Neuronal stem cell (in vitro differentiated cells): Measurements from ENCODE around the gene EGLN2.

Source experiments
- DNase-seq: peaks from one replicate; pipeline ENCODE4 v3.0.0-alpha.2; 2013; ENCODE audit warnings: low spot score
- H2AFZ ChIP-seq: one replicate; pipeline ENCODE4 v1.6.1; 2013; ENCODE audit warnings: mild to moderate bottlenecking, low read length, inconsistent platforms
- H2AK5ac ChIP-seq: 2 replicates; pipeline ENCODE4 v1.6.1; 2013; ENCODE audit warnings: low read depth, mild to moderate bottlenecking, inconsistent platforms, low read length, moderate library complexity, mixed read lengths
- H2BK120ac ChIP-seq: 2 replicates; pipeline ENCODE4 v1.6.1; 2013; ENCODE audit warnings: low read depth, mild to moderate bottlenecking, inconsistent platforms, low read length, moderate library complexity, mixed read lengths
- H2BK12ac ChIP-seq: one replicate; pipeline ENCODE4 v1.6.1; 2013; ENCODE audit warnings: low read length, inconsistent platforms
- H2BK15ac ChIP-seq: 2 replicates; pipeline ENCODE4 v1.6.1; 2013; ENCODE audit warnings: mild to moderate bottlenecking, low read length, inconsistent platforms, mixed read lengths
- H2BK5ac ChIP-seq: one replicate; pipeline ENCODE4 v1.6.1; 2013; ENCODE audit warnings: inconsistent platforms, mild to moderate bottlenecking, low read length, moderate library complexity
- H3K14ac ChIP-seq: one replicate; pipeline ENCODE4 v1.6.1; 2013; ENCODE audit warnings: low read length, inconsistent platforms
- H3K18ac ChIP-seq: 2 replicates; pipeline ENCODE4 v1.6.1; 2013; ENCODE audit warnings: low read length, inconsistent platforms
- H3K23ac ChIP-seq: 2 replicates; pipeline ENCODE4 v1.6.1; 2013; ENCODE audit warnings: low read depth, mild to moderate bottlenecking, mixed read lengths, low read length, inconsistent platforms; ENCODE audit not compliant: poor library complexity
- H3K27ac ChIP-seq: replicated peaks from 3 replicates; pipeline ENCODE4 v1.5.1; 2013; ENCODE audit warnings: low read length, inconsistent platforms
- H3K27me3 ChIP-seq, 3 experiments: 2 replicates each; pipeline ENCODE4 v1.6.1; 2013; ENCODE audit warnings: low read length in 3 of 3, mild to moderate bottlenecking in 2 of 3, inconsistent platforms in 1 of 3, low read depth in 1 of 3, mixed read lengths in 1 of 3, moderate library complexity in 1 of 3; ENCODE audit not compliant: control insufficient read depth in 3 of 3, insufficient read depth in 3 of 3
- H3K36me3 ChIP-seq, 2 donors: replicated peaks in 1 of 2; 2 replicates each; pipeline ENCODE4 v1.6.1; 2013; ENCODE audit warnings: low read length in 2 of 2; ENCODE audit not compliant: control insufficient read depth in 2 of 2, insufficient read depth in 2 of 2
- H3K4ac ChIP-seq: 2 replicates; pipeline ENCODE4 v1.6.1; 2013; ENCODE audit warnings: inconsistent platforms, mild to moderate bottlenecking, low read length, moderate library complexity
- H3K4me1 ChIP-seq, 2 donors: 1 replicate in 1 of 2; 2 replicates in 1 of 2; pipeline ENCODE4 v1.6.1; 2013; ENCODE audit warnings: low read length in 2 of 2, low read depth in 1 of 2; ENCODE audit not compliant: control insufficient read depth in 2 of 2, insufficient read depth in 1 of 2
- H3K4me2 ChIP-seq: one replicate; pipeline ENCODE4 v1.6.1; 2013; ENCODE audit warnings: mild to moderate bottlenecking, low read length, inconsistent platforms; ENCODE audit not compliant: insufficient read depth, poor library complexity, severe bottlenecking
- H3K4me3 ChIP-seq, 2 donors: 2 replicates each; pipeline ENCODE4 v1.5.1; 2013; ENCODE audit warnings: low read length in 2 of 2, mild to moderate bottlenecking in 2 of 2, inconsistent platforms in 1 of 2, moderate library complexity in 1 of 2
- H3K79me1 ChIP-seq: one replicate; pipeline ENCODE4 v1.6.1; 2013; ENCODE audit warnings: low read depth, mild to moderate bottlenecking, inconsistent platforms, low read length, moderate library complexity
- H3K9ac ChIP-seq: one replicate; pipeline ENCODE4 v1.6.1; 2013; ENCODE audit warnings: mild to moderate bottlenecking, low read depth, low read length, inconsistent platforms; ENCODE audit not compliant: poor library complexity
- H3K9me3 ChIP-seq, 2 donors: replicated peaks in 1 of 2; 2 replicates each; pipeline versions ENCODE3 to v1.6.1; 2013; ENCODE audit warnings: low read length in 2 of 2, mild to moderate bottlenecking in 2 of 2, inconsistent platforms in 1 of 2, low read depth in 1 of 2, mixed read lengths in 1 of 2, moderate library complexity in 1 of 2; ENCODE audit not compliant: control insufficient read depth in 2 of 2, insufficient read depth in 1 of 2
- H4K8ac ChIP-seq: one replicate; pipeline ENCODE4 v1.6.1; 2013; ENCODE audit warnings: low read depth, mild to moderate bottlenecking, inconsistent platforms, low read length, moderate library complexity
- H4K91ac ChIP-seq: one replicate; pipeline ENCODE4 v1.6.1; 2013; ENCODE audit warnings: low read length, low read depth, mild to moderate bottlenecking, inconsistent platforms; ENCODE audit not compliant: poor library complexity
- WGBS, 2 donors: extraction: QIAGEN DNeasy Blood & Tissue Kit; methylation state at CpG; one replicate each; pipeline ENCODE4 v1.1.7; 2013; ENCODE audit warnings: missing lambda C conversion rate in 2 of 2, mixed read lengths in 1 of 2; ENCODE audit not compliant: insufficient read length in 2 of 2, insufficient replicate concordance in 1 of 2; ENCODE audit errors: extremely low coverage in 2 of 2; 5-methylcytosine and 5-hydroxymethylcytosine counted together

EGLN2 gene

GRCh38 chr19:40800339-40800996, 1.5 kb downstream of the EGLN2 start:
- DNase-seq = no peak
- H3K4me1 ChIP-seq = peaks cover 36 to 43% of the 10 kb centered on the region in 2 donors
- peaks cover 31 to 56% of the 10 kb centered on the region in 2 donors for H3K36me3 ChIP-seq
- no peak overlapping the region for H2AFZ ChIP-seq
- no CpG with 5 or more reads among the region's 27 CpGs for WGBS, 2 donors
- no peaks in the 10 kb centered on the region for H3K27me3 ChIP-seq
- H2BK120ac ChIP-seq = peak overlapping the region; percentile 2
- no peaks in the 10 kb centered on the region for H3K9me3 ChIP-seq
- peak overlapping the region; percentile 78 for H3K9ac ChIP-seq
- peak overlapping the region; percentile 60 for H3K4me2 ChIP-seq
- H3K79me1 ChIP-seq = peaks cover 29% of the 10 kb centered on the region
- peak overlapping the region; percentile 51 for H3K18ac ChIP-seq
- H2BK12ac ChIP-seq = no peak overlapping the region
- H3K27ac ChIP-seq = no peak overlapping the region
- peak overlapping the region; percentile 94 for H3K23ac ChIP-seq
- H3K14ac ChIP-seq = no peak overlapping the region
- no peak overlapping the region for H4K91ac ChIP-seq
- H3K4me3 ChIP-seq = peak overlapping the region; percentile 91 to 98
- H2BK15ac ChIP-seq = no peak overlapping the region
- H2BK5ac ChIP-seq = peak overlapping the region; percentile 88
- H2AK5ac ChIP-seq = peak overlapping the region; percentile 87
- no peak overlapping the region for H4K8ac ChIP-seq
- no peak overlapping the region for H3K4ac ChIP-seq

DNA sequence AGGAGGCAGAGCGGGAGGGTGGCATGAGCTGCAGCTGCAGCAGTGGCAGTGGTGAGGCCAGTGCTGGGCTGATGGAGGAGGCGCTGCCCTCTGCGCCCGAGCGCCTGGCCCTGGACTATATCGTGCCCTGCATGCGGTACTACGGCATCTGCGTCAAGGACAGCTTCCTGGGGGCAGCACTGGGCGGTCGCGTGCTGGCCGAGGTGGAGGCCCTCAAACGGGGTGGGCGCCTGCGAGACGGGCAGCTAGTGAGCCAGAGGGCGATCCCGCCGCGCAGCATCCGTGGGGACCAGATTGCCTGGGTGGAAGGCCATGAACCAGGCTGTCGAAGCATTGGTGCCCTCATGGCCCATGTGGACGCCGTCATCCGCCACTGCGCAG, 2.0 kb downstream of the EGLN2 start:
- DNase-seq = no peak
- peak overlapping the region; percentile 91 to 98 for H3K4me3 ChIP-seq

DNA sequence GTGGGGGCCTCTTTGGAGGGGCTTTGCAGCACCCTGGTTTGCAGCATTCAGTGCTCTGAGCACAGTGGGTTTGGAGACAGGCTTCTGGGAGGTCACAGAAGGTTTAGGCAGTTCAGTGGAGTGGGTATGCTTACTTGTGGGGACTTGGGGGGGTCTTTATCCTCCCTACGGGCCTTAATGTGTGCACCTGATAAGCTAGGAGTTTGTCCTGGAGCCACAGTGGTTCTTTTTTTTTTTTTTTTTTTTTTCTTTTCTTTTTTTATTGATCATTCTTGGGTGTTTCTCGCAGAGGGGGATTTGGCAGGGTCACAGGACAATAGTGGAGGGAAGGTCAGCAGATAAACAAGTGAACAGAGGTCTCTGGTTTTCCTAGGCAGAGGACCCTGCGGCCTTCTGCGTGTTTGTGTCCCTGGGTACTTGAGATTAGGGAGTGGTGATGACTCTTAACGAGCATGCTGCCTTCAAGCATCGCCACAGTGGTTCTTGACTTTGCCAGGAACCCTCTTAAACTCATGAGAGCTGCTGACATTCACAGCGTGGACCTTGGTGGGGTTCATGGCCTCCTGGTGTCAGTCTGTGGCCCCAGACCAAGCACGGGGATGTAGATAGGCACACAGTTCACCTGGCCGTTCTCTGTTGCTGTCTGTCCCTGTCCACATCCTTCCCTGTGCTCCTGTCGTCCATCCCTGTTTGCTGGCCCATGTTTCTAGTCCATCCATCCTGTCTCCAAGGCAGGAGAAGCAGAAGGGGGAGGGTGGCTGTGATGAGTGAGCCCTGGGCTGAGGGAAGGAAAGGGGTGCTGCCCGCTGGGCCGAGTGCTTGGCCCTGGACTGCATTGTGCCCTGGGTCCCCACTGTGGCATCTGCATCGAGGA, 2.7 kb downstream of the EGLN2 start:
- H3K14ac ChIP-seq = no peak overlapping the region
- peak overlapping the region; percentile 94 for H3K23ac ChIP-seq
- H3K27ac ChIP-seq = no peak overlapping the region
- H3K4ac ChIP-seq = no peak overlapping the region
- no peak overlapping the region for H4K8ac ChIP-seq
- H3K18ac ChIP-seq = no peak overlapping the region
- H3K79me1 ChIP-seq = peaks cover 29% of the 10 kb centered on the region
- H2BK5ac ChIP-seq = no peak overlapping the region
- no peak overlapping the region for H2BK120ac ChIP-seq
- H2AK5ac ChIP-seq = no peak overlapping the region
- no peak overlapping the region for H2BK15ac ChIP-seq
- DNase-seq = no peak
- H3K4me3 ChIP-seq = peak overlapping the region; percentile 91 to 98
- H3K4me2 ChIP-seq = no peak overlapping the region
- H3K36me3 ChIP-seq = peaks cover 31 to 63% of the 10 kb centered on the region in 2 donors
- H4K91ac ChIP-seq = no peak overlapping the region
- H3K4me1 ChIP-seq = peaks cover 43 to 53% of the 10 kb centered on the region in 2 donors
- H2AFZ ChIP-seq = no peak overlapping the region
- WGBS, 2 donors = no CpG with 5 or more reads among the region's 13 CpGs
- no peaks in the 10 kb centered on the region for H3K27me3 ChIP-seq
- H3K9ac ChIP-seq = peak overlapping the region; percentile 78
- H3K9me3 ChIP-seq = no peaks in the 10 kb centered on the region
- no peak overlapping the region for H2BK12ac ChIP-seq

More for the DNA sequence above, 2.0 kb downstream of the EGLN2 start:
- H2AFZ ChIP-seq = no peak overlapping the region
- H3K79me1 ChIP-seq = peaks cover 29% of the 10 kb centered on the region
- H3K4me2 ChIP-seq = no peak overlapping the region
- H3K14ac ChIP-seq = no peak overlapping the region
- no peak overlapping the region for H2AK5ac ChIP-seq
- no peak overlapping the region for H4K8ac ChIP-seq
- H3K4me1 ChIP-seq = peaks cover 37 to 47% of the 10 kb centered on the region in 2 donors
- H4K91ac ChIP-seq = no peak overlapping the region
- no peaks in the 10 kb centered on the region for H3K27me3 ChIP-seq
- peak overlapping the region; percentile 94 for H3K23ac ChIP-seq
- peaks cover 31 to 61% of the 10 kb centered on the region in 2 donors for H3K36me3 ChIP-seq
- H2BK12ac ChIP-seq = no peak overlapping the region
- no peak overlapping the region for H2BK15ac ChIP-seq
- no peaks in the 10 kb centered on the region for H3K9me3 ChIP-seq
- no peak overlapping the region for H2BK120ac ChIP-seq
- WGBS, 2 donors = no CpG with 5 or more reads among the region's 27 CpGs
- no peak overlapping the region for H3K4ac ChIP-seq
- H2BK5ac ChIP-seq = no peak overlapping the region
- H3K27ac ChIP-seq = no peak overlapping the region
- no peak overlapping the region for H3K18ac ChIP-seq
- peak overlapping the region; percentile 78 for H3K9ac ChIP-seq
